Measurements from ENCODE around the gene BRD7.

BRD7 gene

GRCh38 chr16:50289950-50290764, 78.6 kb downstream of the BRD7 start:
- H3K36me3 ChIP-seq (ENCODE audit: control insufficient read depth, insufficient read depth, low read length) = no peaks in the 10 kb centered on the region
- no peaks in the 10 kb centered on the region for H3K4me1 ChIP-seq (ENCODE audit: control insufficient read depth, insufficient read depth, low read length)
- no peaks in the 10 kb centered on the region for H3K9me3 ChIP-seq (ENCODE audit: control insufficient read depth, low read length)
- no peaks in the 10 kb centered on the region for H3K27me3 ChIP-seq (ENCODE audit: control insufficient read depth, insufficient read depth, low read length, poor library complexity, severe bottlenecking)
- H3K27ac ChIP-seq (ENCODE audit: insufficient read depth, low read depth, low read length, poor library complexity, severe bottlenecking) = no peak overlapping the region
- 93 to 94% methylated on average over 30 of the region's 30 CpGs for WGBS, 2 experiments
- H3K4me3 ChIP-seq (ENCODE audit: insufficient read depth, low read depth, low read length) = no peak overlapping the region

GRCh38 chr16:50288920-50289319, 79.9 kb downstream of the BRD7 start:
- Histone ChIP-seq H3K4me1 (ENCODE audit: control insufficient read depth, insufficient read depth, low read length) (no peaks in the 10 kb centered on the region), H3K36me3 (ENCODE audit: control insufficient read depth, insufficient read depth, low read length) (no peaks in the 10 kb centered on the region), H3K27ac (ENCODE audit: insufficient read depth, low read depth, low read length, poor library complexity, severe bottlenecking) (no peak overlapping the region), H3K27me3 (ENCODE audit: control insufficient read depth, insufficient read depth, low read length, poor library complexity, severe bottlenecking) (no peaks in the 10 kb centered on the region), H3K9me3 (ENCODE audit: control insufficient read depth, low read length) (no peaks in the 10 kb centered on the region), H3K4me3 (ENCODE audit: insufficient read depth, low read depth, low read length) (no peak overlapping the region)
- 87 to 91% methylated on average over 3 of the region's 3 CpGs for WGBS, 2 experiments

GRCh38 chr16:50288026-50288425, 80.8 kb downstream of the BRD7 start:
- Histone ChIP-seq H3K27me3 (ENCODE audit: control insufficient read depth, insufficient read depth, low read length, poor library complexity, severe bottlenecking) (no peaks in the 10 kb centered on the region), H3K36me3 (ENCODE audit: control insufficient read depth, insufficient read depth, low read length) (no peaks in the 10 kb centered on the region), H3K9me3 (ENCODE audit: control insufficient read depth, low read length) (no peaks in the 10 kb centered on the region), H3K27ac (ENCODE audit: insufficient read depth, low read depth, low read length, poor library complexity, severe bottlenecking) (no peak overlapping the region), H3K4me3 (ENCODE audit: insufficient read depth, low read depth, low read length) (no peak overlapping the region), H3K4me1 (ENCODE audit: control insufficient read depth, insufficient read depth, low read length) (no peaks in the 10 kb centered on the region)
- 94 to 96% methylated on average over 17 of the region's 17 CpGs for WGBS, 2 experiments

GRCh38 chr16:50286681-50287080, 82.1 kb downstream of the BRD7 start:
- no peaks in the 10 kb centered on the region for H3K4me1 ChIP-seq (ENCODE audit: control insufficient read depth, insufficient read depth, low read length)
- 90 to 92% methylated on average over 3 of the region's 3 CpGs for WGBS, 2 experiments
- H3K36me3 ChIP-seq (ENCODE audit: control insufficient read depth, insufficient read depth, low read length) = no peaks in the 10 kb centered on the region
- no peaks in the 10 kb centered on the region for H3K9me3 ChIP-seq (ENCODE audit: control insufficient read depth, low read length)
- no peaks in the 10 kb centered on the region for H3K27me3 ChIP-seq (ENCODE audit: control insufficient read depth, insufficient read depth, low read length, poor library complexity, severe bottlenecking)
- no peak overlapping the region for H3K4me3 ChIP-seq (ENCODE audit: insufficient read depth, low read depth, low read length)
- no peak overlapping the region for H3K27ac ChIP-seq (ENCODE audit: insufficient read depth, low read depth, low read length, poor library complexity, severe bottlenecking)

- no peaks in the 10 kb centered on the region for H3K36me3 ChIP-seq (ENCODE audit: control insufficient read depth, insufficient read depth, low read length)
- WGBS, 2 experiments = 72 to 75% methylated on average over 5 of the region's 5 CpGs
- no peak overlapping the region for H3K27ac ChIP-seq (ENCODE audit: insufficient read depth, low read depth, low read length, poor library complexity, severe bottlenecking)
- H3K9me3 ChIP-seq (ENCODE audit: control insufficient read depth, low read length) = no peaks in the 10 kb centered on the region
- H3K4me1 ChIP-seq (ENCODE audit: control insufficient read depth, insufficient read depth, low read length) = no peaks in the 10 kb centered on the region
- H3K4me3 ChIP-seq (ENCODE audit: insufficient read depth, low read depth, low read length) = no peak overlapping the region
- H3K27me3 ChIP-seq (ENCODE audit: control insufficient read depth, insufficient read depth, low read length, poor library complexity, severe bottlenecking) = no peaks in the 10 kb centered on the region
Measured at GRCh38 chr16:50285406-50286003, 83.3 kb downstream of the BRD7 start.

GRCh38 chr16:50284131-50284911, 84.5 kb downstream of the BRD7 start:
- Histone ChIP-seq H3K27me3 (ENCODE audit: control insufficient read depth, insufficient read depth, low read length, poor library complexity, severe bottlenecking) (no peaks in the 10 kb centered on the region), H3K27ac (ENCODE audit: insufficient read depth, low read depth, low read length, poor library complexity, severe bottlenecking) (no peak overlapping the region), H3K4me1 (ENCODE audit: control insufficient read depth, insufficient read depth, low read length) (no peaks in the 10 kb centered on the region), H3K36me3 (ENCODE audit: control insufficient read depth, insufficient read depth, low read length) (no peaks in the 10 kb centered on the region), H3K4me3 (ENCODE audit: insufficient read depth, low read depth, low read length) (no peak overlapping the region), H3K9me3 (ENCODE audit: control insufficient read depth, low read length) (no peaks in the 10 kb centered on the region)
- 92% methylated on average over 14 of the region's 14 CpGs for WGBS, 2 experiments

GRCh38 chr16:50282955-50283631, 85.7 kb downstream of the BRD7 start:
- no peaks in the 10 kb centered on the region for H3K4me1 ChIP-seq (ENCODE audit: control insufficient read depth, insufficient read depth, low read length)
- no peak overlapping the region for H3K27ac ChIP-seq (ENCODE audit: insufficient read depth, low read depth, low read length, poor library complexity, severe bottlenecking)
- 86 to 92% methylated on average over 9 of the region's 9 CpGs for WGBS, 2 experiments
- H3K36me3 ChIP-seq (ENCODE audit: control insufficient read depth, insufficient read depth, low read length) = no peaks in the 10 kb centered on the region
- H3K4me3 ChIP-seq (ENCODE audit: insufficient read depth, low read depth, low read length) = no peak overlapping the region
- H3K27me3 ChIP-seq (ENCODE audit: control insufficient read depth, insufficient read depth, low read length, poor library complexity, severe bottlenecking) = no peaks in the 10 kb centered on the region
- no peaks in the 10 kb centered on the region for H3K9me3 ChIP-seq (ENCODE audit: control insufficient read depth, low read length)

GRCh38 chr16:50282010-50282538, 86.7 kb downstream of the BRD7 start:
- no peaks in the 10 kb centered on the region for H3K9me3 ChIP-seq (ENCODE audit: control insufficient read depth, low read length)
- WGBS, 2 experiments = 85 to 90% methylated on average over 7 of the region's 7 CpGs
- H3K27me3 ChIP-seq (ENCODE audit: control insufficient read depth, insufficient read depth, low read length, poor library complexity, severe bottlenecking) = no peaks in the 10 kb centered on the region
- H3K4me3 ChIP-seq (ENCODE audit: insufficient read depth, low read depth, low read length) = no peak overlapping the region
- H3K4me1 ChIP-seq (ENCODE audit: control insufficient read depth, insufficient read depth, low read length) = no peaks in the 10 kb centered on the region
- no peaks in the 10 kb centered on the region for H3K36me3 ChIP-seq (ENCODE audit: control insufficient read depth, insufficient read depth, low read length)
- H3K27ac ChIP-seq (ENCODE audit: insufficient read depth, low read depth, low read length, poor library complexity, severe bottlenecking) = no peak overlapping the region

GRCh38 chr16:50281391-50282009, 87.3 kb downstream of the BRD7 start:
- no peak overlapping the region for H3K27ac ChIP-seq (ENCODE audit: insufficient read depth, low read depth, low read length, poor library complexity, severe bottlenecking)
- H3K27me3 ChIP-seq (ENCODE audit: control insufficient read depth, insufficient read depth, low read length, poor library complexity, severe bottlenecking) = no peaks in the 10 kb centered on the region
- WGBS, 2 experiments = 91 to 92% methylated on average over 21 of the region's 21 CpGs
- H3K4me3 ChIP-seq (ENCODE audit: insufficient read depth, low read depth, low read length) = no peak overlapping the region
- no peaks in the 10 kb centered on the region for H3K9me3 ChIP-seq (ENCODE audit: control insufficient read depth, low read length)
- H3K4me1 ChIP-seq (ENCODE audit: control insufficient read depth, insufficient read depth, low read length) = no peaks in the 10 kb centered on the region
- H3K36me3 ChIP-seq (ENCODE audit: control insufficient read depth, insufficient read depth, low read length) = no peaks in the 10 kb centered on the region
